HL-60 (cell line): ENCODE results near the gene MSRB3.
A peak's percentile ranks its signal among the peaks of the same experiment; 100 is the strongest.

Source experiments
- DNase-seq, 2 experiments: peaks; one replicate each; pipeline ENCODE4 v3.0.0-alpha.2; 2010 to 2020; ENCODE audit warnings: low read depth in 1 of 2, low spot score in 1 of 2
- H3K27ac ChIP-seq: fragments of 250-450 bp; sonication (Bioruptor Pico); replicated peaks from 2 replicates; pipeline ENCODE4 v1.5.1; 2020; ENCODE audit warnings: mild to moderate bottlenecking, moderate library complexity
- H3K27me3 ChIP-seq: fragments of 250-450 bp; sonication (Bioruptor Pico); 2 replicates; pipeline ENCODE4 v1.5.1; 2021; ENCODE audit warnings: mild to moderate bottlenecking, moderate library complexity; ENCODE audit not compliant: insufficient read depth, poor library complexity, severe bottlenecking
- H3K4me3 ChIP-seq: replicated peaks from 2 replicates; pipeline ENCODE4 v1.5.1; 2011; ENCODE audit warnings: mild to moderate bottlenecking, control low read depth, low read length; ENCODE audit not compliant: insufficient read depth
- GABPA ChIP-seq: IDR thresholded peaks from 2 replicates; pipeline ENCODE4 v1.6.1; 2012; ENCODE audit warnings: low read depth
- POLR2AphosphoS5 ChIP-seq: IDR thresholded peaks from 2 replicates; pipeline ENCODE4 v1.6.1; 2012; ENCODE audit warnings: low read depth
- SPI1 ChIP-seq: IDR thresholded peaks from 2 replicates; pipeline ENCODE4 v1.6.1; 2012; ENCODE audit warnings: low read depth, mild to moderate bottlenecking, borderline replicate concordance
- TF ChIP-seq, protein P1 (sequence below): IDR thresholded peaks from one replicate; pipeline ENCODE4 v1.5.1; 2011; ENCODE audit warnings: low read length, control low read depth, inconsistent platforms; ENCODE audit not compliant: insufficient read depth
- TF ChIP-seq, protein P2 (sequence below): IDR thresholded peaks from 2 replicates; pipeline ENCODE4 v1.6.1; 2012; ENCODE audit warnings: low read depth; ENCODE audit not compliant: insufficient replicate concordance

MSRB3 gene

GRCh38 chr12:65494537-65494936 is 216.1 kb downstream of the MSRB3 start:
- no peak for DNase-seq

DNA sequence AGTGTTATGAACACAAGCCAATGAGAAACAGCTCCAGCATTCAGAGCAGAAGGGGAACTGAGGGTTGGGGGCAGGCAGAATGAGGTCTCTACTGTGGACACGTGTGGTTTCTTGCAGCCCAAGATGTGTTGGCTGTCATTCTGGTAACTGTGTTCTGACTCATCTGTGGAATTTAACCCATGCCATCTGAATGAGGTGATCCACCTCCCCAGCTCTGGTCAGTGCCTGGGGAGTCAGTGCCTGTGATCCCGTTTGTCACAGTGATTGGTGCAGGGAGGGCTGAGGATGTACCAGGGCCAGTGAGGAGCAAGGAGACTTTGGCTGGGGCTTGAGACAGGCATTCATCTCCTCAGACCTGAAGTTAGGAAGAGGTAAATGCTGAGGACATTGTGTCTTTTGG is 216.8 kb downstream of the MSRB3 start:
- no peak overlapping the region for H3K4me3 ChIP-seq
- H3K27me3 ChIP-seq, result peaks cover 6% of the 10 kb centered on the region
- H3K27ac ChIP-seq, result no peak overlapping the region
- TF ChIP-seq SPI1, result no peak
- TF ChIP-seq, protein P1, sequence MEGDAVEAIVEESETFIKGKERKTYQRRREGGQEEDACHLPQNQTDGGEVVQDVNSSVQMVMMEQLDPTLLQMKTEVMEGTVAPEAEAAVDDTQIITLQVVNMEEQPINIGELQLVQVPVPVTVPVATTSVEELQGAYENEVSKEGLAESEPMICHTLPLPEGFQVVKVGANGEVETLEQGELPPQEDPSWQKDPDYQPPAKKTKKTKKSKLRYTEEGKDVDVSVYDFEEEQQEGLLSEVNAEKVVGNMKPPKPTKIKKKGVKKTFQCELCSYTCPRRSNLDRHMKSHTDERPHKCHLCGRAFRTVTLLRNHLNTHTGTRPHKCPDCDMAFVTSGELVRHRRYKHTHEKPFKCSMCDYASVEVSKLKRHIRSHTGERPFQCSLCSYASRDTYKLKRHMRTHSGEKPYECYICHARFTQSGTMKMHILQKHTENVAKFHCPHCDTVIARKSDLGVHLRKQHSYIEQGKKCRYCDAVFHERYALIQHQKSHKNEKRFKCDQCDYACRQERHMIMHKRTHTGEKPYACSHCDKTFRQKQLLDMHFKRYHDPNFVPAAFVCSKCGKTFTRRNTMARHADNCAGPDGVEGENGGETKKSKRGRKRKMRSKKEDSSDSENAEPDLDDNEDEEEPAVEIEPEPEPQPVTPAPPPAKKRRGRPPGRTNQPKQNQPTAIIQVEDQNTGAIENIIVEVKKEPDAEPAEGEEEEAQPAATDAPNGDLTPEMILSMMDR, result no peak
- no peak for TF ChIP-seq GABPA
- TF ChIP-seq, protein P2, sequence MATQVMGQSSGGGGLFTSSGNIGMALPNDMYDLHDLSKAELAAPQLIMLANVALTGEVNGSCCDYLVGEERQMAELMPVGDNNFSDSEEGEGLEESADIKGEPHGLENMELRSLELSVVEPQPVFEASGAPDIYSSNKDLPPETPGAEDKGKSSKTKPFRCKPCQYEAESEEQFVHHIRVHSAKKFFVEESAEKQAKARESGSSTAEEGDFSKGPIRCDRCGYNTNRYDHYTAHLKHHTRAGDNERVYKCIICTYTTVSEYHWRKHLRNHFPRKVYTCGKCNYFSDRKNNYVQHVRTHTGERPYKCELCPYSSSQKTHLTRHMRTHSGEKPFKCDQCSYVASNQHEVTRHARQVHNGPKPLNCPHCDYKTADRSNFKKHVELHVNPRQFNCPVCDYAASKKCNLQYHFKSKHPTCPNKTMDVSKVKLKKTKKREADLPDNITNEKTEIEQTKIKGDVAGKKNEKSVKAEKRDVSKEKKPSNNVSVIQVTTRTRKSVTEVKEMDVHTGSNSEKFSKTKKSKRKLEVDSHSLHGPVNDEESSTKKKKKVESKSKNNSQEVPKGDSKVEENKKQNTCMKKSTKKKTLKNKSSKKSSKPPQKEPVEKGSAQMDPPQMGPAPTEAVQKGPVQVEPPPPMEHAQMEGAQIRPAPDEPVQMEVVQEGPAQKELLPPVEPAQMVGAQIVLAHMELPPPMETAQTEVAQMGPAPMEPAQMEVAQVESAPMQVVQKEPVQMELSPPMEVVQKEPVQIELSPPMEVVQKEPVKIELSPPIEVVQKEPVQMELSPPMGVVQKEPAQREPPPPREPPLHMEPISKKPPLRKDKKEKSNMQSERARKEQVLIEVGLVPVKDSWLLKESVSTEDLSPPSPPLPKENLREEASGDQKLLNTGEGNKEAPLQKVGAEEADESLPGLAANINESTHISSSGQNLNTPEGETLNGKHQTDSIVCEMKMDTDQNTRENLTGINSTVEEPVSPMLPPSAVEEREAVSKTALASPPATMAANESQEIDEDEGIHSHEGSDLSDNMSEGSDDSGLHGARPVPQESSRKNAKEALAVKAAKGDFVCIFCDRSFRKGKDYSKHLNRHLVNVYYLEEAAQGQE, result no peak
- no peak for TF ChIP-seq POLR2AphosphoS5
- DNase-seq, result no peak

More at GRCh38 chr12:65494537-65494936, 216.1 kb downstream of the MSRB3 start:
- Histone ChIP-seq H3K4me3 (no peak overlapping the region), H3K27ac (no peak overlapping the region), H3K27me3 (peaks cover 4% of the 10 kb centered on the region)
- TF ChIP-seq SPI1 (no peak), POLR2AphosphoS5 (no peak), GABPA (no peak)
- TF ChIP-seq, protein P2, result no peak
- TF ChIP-seq, protein P1, result no peak

- TF ChIP-seq, protein P2, result peak; percentile 38
- TF ChIP-seq SPI1, result no peak
- TF ChIP-seq, protein P1, result no peak
- TF ChIP-seq POLR2AphosphoS5, result no peak
- TF ChIP-seq GABPA, result no peak
- H3K27me3 ChIP-seq, result peaks cover 6% of the 10 kb centered on the region
- peak in 1 of 2 experiments; percentile 6 for DNase-seq
These were observed 218.1 kb downstream of the MSRB3 start for GRCh38 chr12:65496617-65497016.

More at GRCh38 chr12:65496617-65497016, 218.1 kb downstream of the MSRB3 start:
- H3K27ac ChIP-seq, result no peak overlapping the region
- no peak overlapping the region for H3K4me3 ChIP-seq
